Colon (tissue), 2 donors: Measurements from ENCODE around the gene METTL18.
"Not testable (repeated sequence)": the region's sequence is repeated elsewhere in the genome, so short reads cannot be mapped to it uniquely, and the experiment has no call there.

Experiments used
- FAIRE-seq: peaks from 2 replicates; lab custom pipeline; 2012; peaks lifted over from hg19 to GRCh38; lab: Jason Lieb, UNC
- donor health status: control.
- donor health status: control.

Gene METTL18

DNA sequence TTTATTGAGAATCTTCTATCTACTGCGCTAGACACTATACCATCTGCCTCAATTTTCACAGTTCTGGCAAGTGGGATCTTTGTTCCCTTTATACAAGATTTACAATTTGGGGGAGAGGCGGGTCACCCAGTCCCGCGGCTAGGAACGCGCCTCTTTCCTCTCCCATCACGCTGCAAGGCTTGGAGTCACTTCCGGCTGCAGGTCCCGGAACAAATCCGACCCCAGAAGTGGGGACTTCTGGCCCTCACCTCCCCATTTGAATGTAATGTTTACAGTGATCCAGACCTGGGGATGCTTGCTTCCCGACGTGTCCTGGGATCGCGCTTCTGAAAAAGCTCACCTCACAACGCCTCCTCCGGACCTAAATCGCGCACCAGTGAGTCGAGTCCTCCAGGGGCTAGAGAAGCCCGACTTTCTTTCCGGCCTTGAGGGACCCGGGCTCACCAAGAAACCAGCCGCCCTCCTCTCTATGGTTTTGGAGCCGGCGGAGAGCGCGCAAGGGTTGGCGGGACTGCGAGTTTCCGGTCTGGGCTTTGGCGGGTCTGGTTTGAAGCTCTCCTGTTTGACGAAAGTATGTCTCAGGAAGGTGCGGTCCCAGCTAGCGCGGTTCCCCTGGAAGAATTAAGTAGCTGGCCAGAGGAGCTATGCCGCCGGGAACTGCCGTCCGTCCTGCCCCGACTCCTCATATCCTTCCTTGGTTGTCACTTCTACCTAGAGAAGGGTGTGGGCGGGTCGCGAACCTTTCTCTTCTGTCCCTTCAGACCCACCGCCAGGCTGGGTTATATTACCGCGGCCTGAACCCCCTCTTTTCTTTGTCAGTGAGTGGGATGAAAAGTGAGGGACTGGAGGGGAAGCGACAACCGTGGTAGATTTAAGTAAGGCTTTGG is at the start of gene METTL18:
Gene METTL18 (minus strand): TSS at position 378 of the 887 bp plus-strand sequence. CDS start 1,212 bp downstream, outside the sequence.
- no peak for FAIRE-seq

GRCh38 chr1:169838942-169839341 is 44.2 kb upstream of the METTL18 start:
- FAIRE-seq = no peak

DNA sequence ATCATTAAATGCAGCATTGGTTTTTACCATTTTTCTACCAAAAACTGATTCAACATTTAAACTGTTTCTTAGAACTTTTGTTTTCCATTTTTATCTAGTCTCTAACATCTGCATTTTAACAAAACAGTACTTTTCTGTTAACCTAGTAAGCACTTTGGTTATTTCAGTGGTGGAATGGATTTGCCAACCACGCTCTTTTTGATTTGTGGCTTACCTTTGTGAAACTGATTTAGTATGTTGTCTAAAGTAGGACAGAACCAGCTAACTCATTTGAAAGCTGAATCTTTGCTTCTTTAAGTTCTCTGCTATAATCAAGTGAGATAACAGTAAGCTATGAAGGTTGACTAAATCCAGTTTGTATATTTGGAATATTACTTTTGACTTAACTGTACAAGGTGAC is 41.5 kb upstream of the METTL18 start:
- no peak for FAIRE-seq

- FAIRE-seq = no peak
Measured at GRCh38 chr1:169835647-169836046, 40.9 kb upstream of the METTL18 start.

DNA sequence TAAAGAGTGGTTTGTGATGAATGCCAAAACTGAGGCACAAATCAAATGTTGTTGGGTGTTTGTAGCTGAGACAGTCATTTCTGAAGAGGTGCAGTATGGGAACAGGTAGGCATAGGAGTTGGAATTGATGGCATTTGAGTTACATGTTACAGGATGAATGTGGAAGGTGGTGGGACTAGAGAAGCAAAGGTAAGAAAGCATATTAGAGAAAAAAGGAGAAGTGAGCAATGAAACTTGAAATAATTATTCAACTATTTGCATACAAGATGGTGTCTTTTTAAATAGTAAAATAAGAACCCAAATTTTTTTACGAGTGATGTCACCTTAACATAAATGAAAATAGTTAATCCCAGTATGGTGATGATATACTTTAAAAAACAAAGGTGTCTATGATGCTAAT is 40.2 kb upstream of the METTL18 start:
- no peak for FAIRE-seq

- FAIRE-seq = no peak
Measured at GRCh38 chr1:169833179-169833901, 38.6 kb upstream of the METTL18 start.

GRCh38 chr1:169829671-169830070 is 35.0 kb upstream of the METTL18 start:
- FAIRE-seq = no peak

DNA sequence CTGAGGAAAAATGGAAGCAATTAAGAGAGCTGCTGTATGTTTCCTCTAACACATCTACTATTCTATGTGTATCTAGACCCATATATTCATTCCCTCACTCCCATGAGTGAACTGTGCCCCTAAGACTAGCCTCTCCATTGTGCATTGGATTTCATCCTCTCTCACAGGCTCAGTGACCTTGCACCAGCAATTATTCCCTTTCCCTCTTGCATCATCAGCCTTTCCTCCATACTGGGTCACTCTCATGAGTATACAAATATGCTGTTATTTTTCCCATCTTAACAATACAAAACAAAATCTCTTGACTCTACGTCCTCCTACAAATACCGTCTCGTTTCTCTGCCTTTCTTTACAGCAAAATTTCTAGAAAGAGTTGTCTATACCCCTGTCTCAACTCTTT is 29.4 kb upstream of the METTL18 start:
- no peak for FAIRE-seq

DNA sequence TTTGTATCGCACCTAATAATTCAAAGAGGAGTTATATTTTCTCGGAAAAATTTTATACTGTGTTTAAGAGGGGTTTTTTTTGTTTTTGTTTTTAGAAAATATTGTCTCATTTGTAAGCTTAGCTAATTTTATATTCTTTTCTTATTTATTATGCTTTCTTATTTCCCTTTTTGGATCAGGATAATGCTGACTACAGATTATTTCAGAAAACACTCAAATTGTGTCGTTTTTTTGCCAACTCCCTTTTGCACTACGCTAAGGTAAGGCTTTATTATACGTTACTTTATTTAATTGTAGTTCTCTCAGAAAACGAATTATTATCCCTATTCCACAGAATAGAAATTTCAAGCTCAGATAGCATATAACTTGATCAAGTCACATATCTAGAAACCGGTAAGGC is 26.8 kb upstream of the METTL18 start:
- no peak for FAIRE-seq

DNA sequence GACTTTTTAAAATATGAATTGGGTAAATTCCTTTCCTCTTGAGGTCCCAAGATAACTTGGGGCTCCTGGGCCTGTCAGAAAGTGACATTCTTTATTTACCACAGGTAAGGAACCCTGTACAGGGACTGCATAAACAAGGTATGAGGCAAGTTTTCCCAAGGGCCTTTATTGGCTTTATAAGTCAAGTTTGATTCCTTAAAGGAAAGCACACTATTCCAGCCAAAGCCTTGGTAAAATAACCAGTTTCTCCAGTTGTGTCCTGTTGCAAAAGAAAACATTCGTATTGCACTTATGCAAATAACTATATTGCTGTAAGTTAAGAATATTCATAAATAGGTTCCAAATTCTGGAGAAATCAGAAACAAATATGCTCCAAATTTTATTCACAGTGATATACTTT is 21.9 kb upstream of the METTL18 start:
- no peak for FAIRE-seq

GRCh38 chr1:169814265-169814664 is 19.6 kb upstream of the METTL18 start:
- no peak for FAIRE-seq

DNA sequence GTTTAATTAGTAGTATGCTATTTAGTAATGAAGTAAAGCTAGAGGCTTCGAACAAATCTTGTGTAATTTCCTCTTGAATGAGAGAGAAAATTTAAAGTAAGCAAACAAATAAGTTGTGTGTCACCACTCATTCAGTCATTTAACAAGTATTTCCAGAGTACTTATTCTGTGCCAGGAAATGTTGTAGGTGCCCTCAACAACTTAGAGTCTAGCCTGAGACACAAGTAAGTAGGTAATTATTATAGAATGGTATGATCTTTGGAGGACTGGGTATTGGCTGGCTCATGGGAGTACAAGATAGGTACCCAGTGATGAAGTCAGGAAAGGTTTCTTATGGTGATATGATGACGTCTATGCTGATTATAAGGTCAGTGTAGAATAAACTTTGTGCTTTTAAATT is 17.4 kb upstream of the METTL18 start:
- FAIRE-seq = no peak

- not testable (repeated sequence) for FAIRE-seq
Measured at GRCh38 chr1:169811418-169812035, 16.8 kb upstream of the METTL18 start.

DNA sequence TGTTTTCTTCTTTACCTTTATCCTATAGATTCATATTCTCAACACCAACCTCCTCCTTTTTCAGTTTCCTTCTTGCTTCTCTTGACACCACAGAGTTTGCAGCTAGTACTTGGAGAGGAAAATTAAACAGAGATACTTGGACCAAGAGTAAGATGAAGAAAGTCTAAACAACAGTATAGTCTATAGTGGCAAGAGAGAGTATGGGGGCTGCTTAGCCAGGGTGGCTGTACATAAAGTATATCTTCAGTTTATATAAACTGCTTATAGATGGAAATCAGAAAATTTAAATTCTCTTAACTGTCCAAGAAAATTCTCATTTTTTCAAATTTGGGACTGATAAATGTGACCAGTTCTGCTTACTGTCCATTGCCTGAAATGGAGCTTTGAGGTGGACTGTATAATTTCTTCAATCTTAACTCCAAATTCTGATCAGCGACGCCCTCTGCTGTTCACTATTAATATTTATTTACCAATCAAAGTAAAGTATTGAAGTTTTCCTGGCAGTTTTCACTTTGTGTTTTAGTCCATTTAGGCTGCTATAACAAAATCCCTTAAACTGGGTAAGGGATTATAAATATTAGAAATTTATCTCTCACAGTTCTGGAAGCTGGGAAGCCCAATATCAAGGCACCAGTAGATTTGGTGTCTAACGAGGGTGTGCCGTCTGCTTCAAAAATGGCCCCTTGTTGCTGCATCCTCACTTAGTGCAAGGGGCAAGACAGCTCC is 14.8 kb upstream of the METTL18 start:
- peak; percentile 43 for FAIRE-seq

DNA sequence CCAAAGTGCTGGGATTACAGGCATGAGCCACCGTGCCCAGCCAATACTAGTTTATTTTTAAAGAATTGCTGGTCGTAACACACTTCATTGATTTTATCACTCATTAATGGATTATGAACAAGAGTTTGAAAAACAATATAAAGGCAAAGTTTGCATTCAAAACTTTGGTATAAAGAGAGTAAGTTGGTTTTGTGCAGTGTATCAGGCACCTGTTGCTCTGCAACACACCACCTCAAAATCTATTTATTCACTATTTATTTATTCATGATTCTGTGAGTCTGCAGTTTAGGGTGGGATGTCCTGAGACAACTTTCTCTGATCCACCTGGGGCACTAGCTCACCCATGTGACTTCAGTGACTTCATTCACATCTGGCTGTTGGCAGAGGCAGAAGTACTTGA is 10.2 kb upstream of the METTL18 start:
- FAIRE-seq = no peak

DNA sequence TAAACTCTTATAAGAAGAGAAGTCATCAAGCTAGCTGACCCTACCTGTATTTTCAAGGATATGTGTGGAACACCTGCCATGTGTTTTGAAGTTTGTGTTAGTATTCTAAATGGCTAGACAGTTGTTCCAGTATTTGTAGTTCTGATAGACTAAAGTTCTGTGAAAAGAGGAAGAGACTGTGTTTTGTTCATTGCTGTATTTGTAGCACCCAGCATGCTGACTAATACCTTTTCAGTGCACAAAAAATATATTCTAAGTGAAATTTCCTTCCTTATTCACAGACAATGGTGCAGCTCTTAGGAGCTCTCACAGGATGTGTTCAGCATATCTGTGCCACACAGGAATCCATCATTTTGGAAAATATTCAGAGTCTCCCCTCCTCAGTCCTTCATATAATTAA is 8.2 kb upstream of the METTL18 start:
- no peak for FAIRE-seq

DNA sequence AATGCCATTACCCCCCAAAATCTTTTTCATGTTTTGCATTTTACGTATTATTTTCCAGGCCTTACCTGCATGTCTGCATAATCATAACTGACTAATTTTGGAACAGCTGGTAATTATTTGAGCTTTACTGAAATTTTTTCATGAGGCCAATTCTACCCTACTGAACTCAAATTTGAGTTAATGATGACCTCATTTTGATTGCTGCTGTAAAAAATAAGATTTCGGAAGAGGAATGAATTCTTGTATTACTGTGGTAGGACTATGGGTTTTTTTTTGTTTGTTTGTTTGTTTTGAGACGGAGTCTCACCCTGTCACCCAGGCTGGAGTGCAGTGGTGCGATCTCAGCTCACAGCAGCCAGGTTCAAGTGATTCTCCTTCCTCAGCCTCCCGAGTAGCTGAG is 2.6 kb upstream of the METTL18 start:
- FAIRE-seq = no peak

DNA sequence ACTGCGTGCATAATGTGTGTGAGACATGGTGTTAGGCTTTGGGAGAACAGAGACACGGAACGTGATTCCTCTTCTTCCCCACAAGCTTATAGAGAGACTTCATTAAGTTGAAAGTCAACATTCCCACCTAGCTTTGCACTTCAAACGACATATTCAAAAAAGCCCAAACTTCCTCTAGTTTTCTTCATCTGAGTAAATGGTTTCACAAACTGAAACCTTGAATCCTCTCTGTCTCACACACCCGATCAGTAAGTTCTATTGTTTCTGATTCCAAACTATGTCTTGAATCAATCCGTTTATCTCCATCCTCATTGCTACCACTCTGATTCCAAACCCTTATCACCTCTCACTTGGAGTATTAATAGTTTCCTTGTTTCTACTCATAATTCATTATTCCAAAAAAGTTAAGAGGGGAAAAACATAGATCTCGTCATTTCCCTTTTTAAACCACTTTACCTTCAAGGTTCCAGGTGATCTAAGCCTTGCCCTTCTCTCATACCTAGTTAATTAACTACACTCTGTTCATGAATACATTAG is 1.6 kb upstream of the METTL18 start:
- no peak for FAIRE-seq

DNA sequence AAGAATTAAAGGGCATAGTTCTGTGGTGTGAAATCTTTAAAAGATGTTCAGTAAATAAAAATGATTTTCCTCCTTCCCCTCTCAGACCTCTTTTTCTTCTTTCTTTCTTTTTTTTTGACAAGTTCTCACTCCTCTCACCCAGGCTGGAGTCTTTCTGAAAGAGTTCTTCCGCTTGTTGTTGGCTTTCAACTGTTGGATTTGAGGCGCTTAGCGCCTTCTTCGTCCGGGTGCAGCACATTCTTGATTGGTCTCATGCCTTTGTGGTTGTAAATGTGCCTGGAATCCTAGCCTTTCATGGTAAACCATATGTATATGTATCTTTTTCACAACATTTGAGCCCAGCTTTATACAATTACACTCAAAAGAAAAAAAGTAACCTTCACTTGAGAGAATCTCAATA is 980 bp upstream of the METTL18 start:
- no peak for FAIRE-seq

GRCh38 chr1:169793730-169794129 is 977 bp downstream of the METTL18 start:
- FAIRE-seq = no peak

DNA sequence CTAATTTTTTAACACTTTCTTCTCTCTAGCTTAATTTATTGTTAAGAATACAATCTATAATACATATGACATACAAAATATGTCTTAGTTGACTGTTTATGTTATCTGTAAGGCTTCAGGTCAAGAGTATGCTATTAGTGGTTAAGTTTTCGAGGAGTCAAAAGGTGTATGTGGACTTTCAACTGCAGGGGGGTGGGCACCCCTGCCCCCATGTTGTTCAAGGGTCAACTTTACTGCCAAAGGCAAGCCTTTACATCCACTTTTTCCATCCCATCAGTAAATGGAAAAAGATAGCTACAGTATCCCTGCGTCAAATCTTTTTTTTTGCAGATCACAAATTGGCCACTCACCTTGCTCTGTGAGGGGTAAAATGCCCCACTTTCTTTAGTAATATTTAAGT is 6.3 kb downstream of the METTL18 start:
- no peak for FAIRE-seq

- FAIRE-seq = no peak
Measured at GRCh38 chr1:169786974-169787373, 7.7 kb downstream of the METTL18 start.
